Measurements from ENCODE around the gene PAWR. TPM values are rescaled to one million over a fixed set of nuclear protein-coding genes. Genes with fewer than 3 reads are reported as not detected.

Gene PAWR
- total and polyA plus RNA-seq, 9 of the 15 experiments (the other 6 are each of a cell fraction or from before 2014, with no cell fraction given), result 0.82 TPM; not detected in 8

DNA sequence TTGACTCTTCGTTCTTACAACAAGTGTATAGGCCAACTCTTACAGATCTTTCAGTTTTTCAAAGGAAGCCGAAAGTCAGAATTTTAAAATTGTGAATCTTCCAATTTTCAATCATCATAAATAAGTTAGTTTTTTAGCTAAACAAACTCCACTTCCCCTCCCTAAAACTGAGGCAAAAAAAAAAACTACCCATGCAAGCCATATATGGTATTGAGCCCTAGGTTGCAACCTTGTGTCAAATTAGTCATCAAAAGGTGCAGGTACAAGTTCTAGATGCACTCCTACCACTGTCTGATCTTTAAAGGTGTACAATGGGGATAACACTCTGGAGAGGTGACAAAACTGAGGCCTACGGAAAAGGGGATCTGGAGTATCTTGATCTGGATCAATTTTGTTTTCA is 97.9 kb downstream of the PAWR start:
- Histone ChIP-seq H3K79me2 (ENCODE audit: control insufficient read depth, insufficient read depth, low read length) (no peaks in the 10 kb centered on the region), H2AFZ (ENCODE audit: low read depth, low read length) (no peak overlapping the region), H3K9me1 (ENCODE audit: control insufficient read depth, insufficient read depth, low read length) (no peaks in the 10 kb centered on the region), H3K4me3 (no peak overlapping the region), H3K9ac (ENCODE audit: insufficient read depth in 1 of 2, low read depth in 2 of 2, low read length in 2 of 2) (no peak overlapping the region), H3K9me3 (replicated peaks; ENCODE audit: control insufficient read depth, insufficient read depth, low read depth, low read length) (no peaks in the 10 kb centered on the region), H3K4me2 (ENCODE audit: insufficient read depth, low read length) (no peak overlapping the region), H3K27me3 (ENCODE audit: control insufficient read depth in 2 of 2, insufficient read depth in 2 of 2, low read length in 2 of 2) (no peaks in the 10 kb centered on the region), H3K4me1 (replicated peaks in 1 of 2; ENCODE audit: control insufficient read depth in 2 of 2, insufficient read depth in 2 of 2, low read length in 2 of 2) (no peaks in the 10 kb centered on the region), H3K27ac (ENCODE audit: extremely low read depth, low read depth, low read length) (no peak overlapping the region), H3K36me3 (ENCODE audit: control insufficient read depth, insufficient read depth, low read length) (no peaks in the 10 kb centered on the region), H4K20me1 (replicated peaks; ENCODE audit: control insufficient read depth, insufficient read depth, low read length) (no peaks in the 10 kb centered on the region)
- FAIRE-seq, result no peak
- POLR2A ChIA-PET, result no interaction called here
- in situ Hi-C loops (cut with MboI) (no loop called here), intact Hi-C loops (cut with micrococcal nuclease) (no loop called here)
- BruUV-seq (replicated peaks), result no TSS peak
- no peak for ATAC-seq
- 0% methylated on average over 3 of the region's 3 CpGs for WGBS (ENCODE audit: insufficient coverage, low coverage, missing lambda C conversion rate)
- TF ChIP-seq, protein P1, sequence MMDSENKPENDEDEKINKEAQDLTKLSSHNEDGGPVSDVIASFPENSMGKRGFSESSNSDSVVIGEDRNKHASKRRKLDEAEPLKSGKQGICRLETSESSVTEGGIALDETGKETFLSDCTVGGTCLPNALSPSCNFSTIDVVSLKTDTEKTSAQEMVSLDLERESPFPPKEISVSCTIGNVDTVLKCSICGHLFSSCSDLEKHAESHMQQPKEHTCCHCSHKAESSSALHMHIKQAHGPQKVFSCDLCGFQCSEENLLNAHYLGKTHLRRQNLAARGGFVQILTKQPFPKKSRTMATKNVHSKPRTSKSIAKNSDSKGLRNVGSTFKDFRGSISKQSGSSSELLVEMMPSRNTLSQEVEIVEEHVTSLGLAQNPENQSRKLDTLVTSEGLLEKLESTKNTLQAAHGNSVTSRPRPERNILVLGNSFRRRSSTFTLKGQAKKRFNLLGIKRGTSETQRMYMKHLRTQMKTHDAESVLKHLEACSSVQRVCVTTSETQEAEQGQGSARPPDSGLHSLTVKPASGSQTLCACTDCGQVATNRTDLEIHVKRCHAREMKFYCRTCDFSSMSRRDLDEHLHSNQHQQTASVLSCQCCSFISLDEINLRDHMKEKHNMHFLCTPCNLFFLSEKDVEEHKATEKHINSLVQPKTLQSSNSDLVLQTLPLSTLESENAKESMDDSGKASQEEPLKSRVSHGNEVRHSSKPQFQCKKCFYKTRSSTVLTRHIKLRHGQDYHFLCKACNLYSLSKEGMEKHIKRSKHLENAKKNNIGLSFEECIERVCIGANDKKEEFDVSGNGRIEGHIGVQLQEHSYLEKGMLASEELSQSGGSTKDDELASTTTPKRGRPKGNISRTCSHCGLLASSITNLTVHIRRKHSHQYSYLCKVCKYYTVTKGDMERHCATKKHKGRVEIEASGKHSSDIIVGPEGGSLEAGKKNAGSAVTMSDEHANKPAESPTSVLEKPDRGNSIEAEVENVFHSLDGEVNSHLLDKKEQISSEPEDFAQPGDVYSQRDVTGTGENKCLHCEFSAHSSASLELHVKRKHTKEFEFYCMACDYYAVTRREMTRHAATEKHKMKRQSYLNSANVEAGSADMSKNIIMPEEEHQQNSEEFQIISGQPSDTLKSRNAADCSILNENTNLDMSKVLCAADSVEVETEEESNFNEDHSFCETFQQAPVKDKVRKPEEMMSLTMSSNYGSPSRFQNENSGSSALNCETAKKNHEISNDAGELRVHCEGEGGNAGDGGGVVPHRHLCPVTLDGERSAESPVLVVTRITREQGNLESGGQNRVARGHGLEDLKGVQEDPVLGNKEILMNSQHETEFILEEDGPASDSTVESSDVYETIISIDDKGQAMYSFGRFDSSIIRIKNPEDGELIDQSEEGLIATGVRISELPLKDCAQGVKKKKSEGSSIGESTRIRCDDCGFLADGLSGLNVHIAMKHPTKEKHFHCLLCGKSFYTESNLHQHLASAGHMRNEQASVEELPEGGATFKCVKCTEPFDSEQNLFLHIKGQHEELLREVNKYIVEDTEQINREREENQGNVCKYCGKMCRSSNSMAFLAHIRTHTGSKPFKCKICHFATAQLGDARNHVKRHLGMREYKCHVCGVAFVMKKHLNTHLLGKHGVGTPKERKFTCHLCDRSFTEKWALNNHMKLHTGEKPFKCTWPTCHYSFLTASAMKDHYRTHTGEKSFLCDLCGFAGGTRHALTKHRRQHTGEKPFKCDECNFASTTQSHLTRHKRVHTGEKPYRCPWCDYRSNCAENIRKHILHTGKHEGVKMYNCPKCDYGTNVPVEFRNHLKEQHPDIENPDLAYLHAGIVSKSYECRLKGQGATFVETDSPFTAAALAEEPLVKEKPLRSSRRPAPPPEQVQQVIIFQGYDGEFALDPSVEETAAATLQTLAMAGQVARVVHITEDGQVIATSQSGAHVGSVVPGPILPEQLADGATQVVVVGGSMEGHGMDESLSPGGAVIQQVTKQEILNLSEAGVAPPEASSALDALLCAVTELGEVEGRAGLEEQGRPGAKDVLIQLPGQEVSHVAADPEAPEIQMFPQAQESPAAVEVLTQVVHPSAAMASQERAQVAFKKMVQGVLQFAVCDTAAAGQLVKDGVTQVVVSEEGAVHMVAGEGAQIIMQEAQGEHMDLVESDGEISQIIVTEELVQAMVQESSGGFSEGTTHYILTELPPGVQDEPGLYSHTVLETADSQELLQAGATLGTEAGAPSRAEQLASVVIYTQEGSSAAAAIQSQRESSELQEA (IDR thresholded peaks at IDR 0.05; ENCODE audit: low read depth), result no peak
- TF ChIP-seq HIVEP1 (CRISPR knock-in tag; IDR thresholded peaks at IDR 0.05), result no peak
- TF ChIP-seq YBX1 (IDR thresholded peaks at IDR 0.05), result no peak
- no peak for TF ChIP-seq ZZZ3 (IDR thresholded peaks at IDR 0.05)
- TF ChIP-seq, protein P2, sequence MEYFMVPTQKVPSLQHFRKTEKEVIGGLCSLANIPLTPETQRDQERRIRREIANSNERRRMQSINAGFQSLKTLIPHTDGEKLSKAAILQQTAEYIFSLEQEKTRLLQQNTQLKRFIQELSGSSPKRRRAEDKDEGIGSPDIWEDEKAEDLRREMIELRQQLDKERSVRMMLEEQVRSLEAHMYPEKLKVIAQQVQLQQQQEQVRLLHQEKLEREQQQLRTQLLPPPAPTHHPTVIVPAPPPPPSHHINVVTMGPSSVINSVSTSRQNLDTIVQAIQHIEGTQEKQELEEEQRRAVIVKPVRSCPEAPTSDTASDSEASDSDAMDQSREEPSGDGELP (CRISPR knock-in tag; IDR thresholded peaks at IDR 0.05; ENCODE audit: borderline replicate concordance), result no peak
- TF ChIP-seq, protein P3, sequence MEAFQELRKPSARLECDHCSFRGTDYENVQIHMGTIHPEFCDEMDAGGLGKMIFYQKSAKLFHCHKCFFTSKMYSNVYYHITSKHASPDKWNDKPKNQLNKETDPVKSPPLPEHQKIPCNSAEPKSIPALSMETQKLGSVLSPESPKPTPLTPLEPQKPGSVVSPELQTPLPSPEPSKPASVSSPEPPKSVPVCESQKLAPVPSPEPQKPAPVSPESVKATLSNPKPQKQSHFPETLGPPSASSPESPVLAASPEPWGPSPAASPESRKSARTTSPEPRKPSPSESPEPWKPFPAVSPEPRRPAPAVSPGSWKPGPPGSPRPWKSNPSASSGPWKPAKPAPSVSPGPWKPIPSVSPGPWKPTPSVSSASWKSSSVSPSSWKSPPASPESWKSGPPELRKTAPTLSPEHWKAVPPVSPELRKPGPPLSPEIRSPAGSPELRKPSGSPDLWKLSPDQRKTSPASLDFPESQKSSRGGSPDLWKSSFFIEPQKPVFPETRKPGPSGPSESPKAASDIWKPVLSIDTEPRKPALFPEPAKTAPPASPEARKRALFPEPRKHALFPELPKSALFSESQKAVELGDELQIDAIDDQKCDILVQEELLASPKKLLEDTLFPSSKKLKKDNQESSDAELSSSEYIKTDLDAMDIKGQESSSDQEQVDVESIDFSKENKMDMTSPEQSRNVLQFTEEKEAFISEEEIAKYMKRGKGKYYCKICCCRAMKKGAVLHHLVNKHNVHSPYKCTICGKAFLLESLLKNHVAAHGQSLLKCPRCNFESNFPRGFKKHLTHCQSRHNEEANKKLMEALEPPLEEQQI (IDR thresholded peaks at IDR 0.05), result no peak
- no peak for TF ChIP-seq POLR2H (tag; IDR thresholded peaks at IDR 0.05; ENCODE audit: low read depth)
- TF ChIP-seq, protein P4, sequence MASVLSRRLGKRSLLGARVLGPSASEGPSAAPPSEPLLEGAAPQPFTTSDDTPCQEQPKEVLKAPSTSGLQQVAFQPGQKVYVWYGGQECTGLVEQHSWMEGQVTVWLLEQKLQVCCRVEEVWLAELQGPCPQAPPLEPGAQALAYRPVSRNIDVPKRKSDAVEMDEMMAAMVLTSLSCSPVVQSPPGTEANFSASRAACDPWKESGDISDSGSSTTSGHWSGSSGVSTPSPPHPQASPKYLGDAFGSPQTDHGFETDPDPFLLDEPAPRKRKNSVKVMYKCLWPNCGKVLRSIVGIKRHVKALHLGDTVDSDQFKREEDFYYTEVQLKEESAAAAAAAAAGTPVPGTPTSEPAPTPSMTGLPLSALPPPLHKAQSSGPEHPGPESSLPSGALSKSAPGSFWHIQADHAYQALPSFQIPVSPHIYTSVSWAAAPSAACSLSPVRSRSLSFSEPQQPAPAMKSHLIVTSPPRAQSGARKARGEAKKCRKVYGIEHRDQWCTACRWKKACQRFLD (CRISPR knock-in tag; IDR thresholded peaks at IDR 0.05), result no peak
- TF ChIP-seq NONO (IDR thresholded peaks at IDR 0.05; ENCODE audit: low read depth in 2 of 2, low read length in 1 of 2), result no peak
- CTCF ChIA-PET (ENCODE audit: low intra/inter-chr PET ratio), result no interaction called here
- DNase-seq (ENCODE audit: extremely low read depth in 1 of 4, low spot score in 3 of 4), result no peak

Data from K562 (cell line).